ENCODE data around the gene ITGAL.
A peak's percentile ranks its signal among the peaks of the same experiment; 100 is the strongest.
"Not testable (repeated sequence)": the region's sequence is repeated elsewhere in the genome, so short reads cannot be mapped to it uniquely, and the experiment has no call there.

The ITGAL gene

GRCh38 chr16:30472328-30472942 lies at the start of gene ITGAL:
Gene ITGAL, plus strand, starts transcription at chr16:30472742. Its CDS starts 96 bp downstream, at chr16:30472838.
- DNase-seq (ENCODE audit: low spot score): no peak

- no peak for DNase-seq (ENCODE audit: low spot score)
Measured at GRCh38 chr16:30428055-30428454, 44.5 kb upstream of the ITGAL start.

DNA sequence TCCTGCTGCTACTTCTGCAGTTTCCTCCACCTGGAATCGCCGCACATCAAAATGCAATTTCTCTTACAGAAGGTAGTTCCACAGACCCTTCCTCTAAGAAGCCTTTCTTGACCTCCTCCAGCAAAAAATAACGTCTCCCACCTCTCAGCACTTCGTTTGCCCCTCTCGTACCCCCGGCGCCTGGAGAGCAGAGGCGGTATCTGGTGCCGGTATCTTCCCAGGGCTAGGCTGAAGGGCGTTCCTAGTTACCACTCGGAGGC lies 43.2 kb upstream of the ITGAL start:
- no peak for DNase-seq (ENCODE audit: low spot score)

- DNase-seq (ENCODE audit: low spot score): peak; percentile 95
Measured at GRCh38 chr16:30429678-30430427, 42.7 kb upstream of the ITGAL start, which contains the start of gene DCTPP1. Gene DCTPP1, minus strand, starts transcription at chr16:30430030. Its CDS starts 50 bp downstream, at chr16:30429980.

- peak; percentile 20 for DNase-seq (ENCODE audit: low spot score)
Measured at GRCh38 chr16:30430428-30430970, 42.0 kb upstream of the ITGAL start.

DNA sequence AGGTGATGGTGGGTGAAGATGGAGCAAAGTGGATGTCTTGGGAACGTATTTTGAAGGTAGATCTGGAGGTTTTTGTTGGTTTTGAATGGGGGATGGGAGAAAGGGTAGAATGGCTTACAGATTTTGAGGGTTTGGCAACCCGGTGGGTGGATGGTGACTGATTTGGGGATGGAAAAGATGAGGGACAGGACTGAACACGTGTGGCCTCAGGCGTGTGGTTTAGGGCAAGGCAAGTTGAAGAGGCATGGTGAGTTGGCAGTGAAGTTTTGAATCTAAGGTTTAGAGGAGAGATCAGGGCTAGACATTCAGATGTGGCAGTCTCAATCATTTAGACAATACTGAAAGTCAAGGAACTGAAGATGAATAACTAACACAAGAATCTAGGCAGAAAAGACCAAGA lies 37.7 kb upstream of the ITGAL start:
- DNase-seq (ENCODE audit: low spot score): no peak

GRCh38 chr16:30437511-30438046 lies 35.0 kb upstream of the ITGAL start:
- no peak for DNase-seq (ENCODE audit: low spot score)

DNA sequence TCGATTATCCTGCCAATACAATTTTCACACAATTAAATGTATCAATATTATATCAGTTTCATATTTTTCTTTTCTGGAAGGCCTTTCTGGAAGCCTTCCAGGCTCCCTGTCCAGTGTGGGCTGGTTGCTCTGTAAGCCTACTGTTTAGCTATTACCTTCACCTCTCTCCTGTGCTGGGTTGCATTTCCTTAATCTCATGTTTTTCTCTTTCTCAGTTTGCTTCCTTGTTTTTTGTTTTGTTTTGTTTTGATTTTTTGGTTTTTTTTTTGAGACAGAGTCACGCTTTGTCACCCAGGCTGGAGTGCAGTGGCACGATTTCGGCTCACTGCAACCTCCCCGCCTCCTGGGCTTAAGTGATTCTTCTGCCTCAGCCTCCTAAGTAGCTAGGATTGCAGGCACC lies 33.7 kb upstream of the ITGAL start:
- DNase-seq (ENCODE audit: low spot score): no peak

GRCh38 chr16:30439720-30440348 lies 32.7 kb upstream of the ITGAL start:
- no peak for DNase-seq (ENCODE audit: low spot score)

DNA sequence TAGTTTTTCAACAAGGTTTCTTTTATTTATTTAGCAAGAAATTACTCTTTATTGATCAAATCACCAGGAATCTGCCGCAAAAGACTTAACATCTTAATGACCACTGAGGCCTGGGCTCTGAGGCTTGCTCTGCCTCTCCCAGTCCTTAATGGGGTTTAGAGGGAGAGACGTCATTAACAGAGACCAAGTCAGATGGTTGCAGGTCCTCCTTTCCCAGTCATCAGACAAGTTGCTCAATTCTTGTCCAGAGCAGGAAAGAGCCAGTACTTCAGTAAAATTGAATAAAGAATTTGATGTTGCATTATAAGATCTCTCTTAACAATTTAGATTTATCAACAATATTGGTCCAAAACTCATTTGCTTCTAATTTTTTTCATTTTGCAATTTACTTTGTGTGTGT lies 28.9 kb upstream of the ITGAL start:
- no peak for DNase-seq (ENCODE audit: low spot score)

- DNase-seq (ENCODE audit: low spot score): no peak
Measured at GRCh38 chr16:30444231-30445148, 28.1 kb upstream of the ITGAL start.

GRCh38 chr16:30445149-30445407 lies 27.5 kb upstream of the ITGAL start:
- DNase-seq (ENCODE audit: low spot score): no peak

GRCh38 chr16:30445408-30446202 lies 26.9 kb upstream of the ITGAL start, which contains the start of gene SEPHS2:
Gene SEPHS2, minus strand, starts transcription at chr16:30445874. Its CDS starts 147 bp downstream, at chr16:30445727.
- DNase-seq (ENCODE audit: low spot score): peak; percentile 95

DNA sequence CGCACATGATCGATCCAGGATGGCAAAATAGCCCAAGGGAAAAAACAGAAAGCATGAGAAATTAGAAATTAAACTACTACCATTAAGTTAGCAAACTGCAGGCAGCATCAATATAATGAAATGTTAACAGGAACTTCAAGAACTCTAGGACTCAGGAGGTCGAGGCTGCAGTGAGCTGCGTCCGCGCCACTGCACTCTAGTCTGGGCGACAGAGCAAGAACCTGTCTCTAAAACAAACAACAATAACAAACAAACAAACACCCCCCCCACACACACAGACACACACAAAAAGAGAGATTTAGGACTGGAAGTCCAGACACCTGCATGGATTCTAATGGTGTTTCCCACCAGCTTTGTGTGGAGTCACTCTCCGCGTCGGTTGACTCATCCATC lies 26.3 kb upstream of the ITGAL start:
- no peak for DNase-seq (ENCODE audit: low spot score)

- no peak for DNase-seq (ENCODE audit: low spot score)
Measured at GRCh38 chr16:30447512-30448226, 24.9 kb upstream of the ITGAL start.

- no peak for DNase-seq (ENCODE audit: low spot score)
Measured at GRCh38 chr16:30449116-30449435, 23.5 kb upstream of the ITGAL start.

DNA sequence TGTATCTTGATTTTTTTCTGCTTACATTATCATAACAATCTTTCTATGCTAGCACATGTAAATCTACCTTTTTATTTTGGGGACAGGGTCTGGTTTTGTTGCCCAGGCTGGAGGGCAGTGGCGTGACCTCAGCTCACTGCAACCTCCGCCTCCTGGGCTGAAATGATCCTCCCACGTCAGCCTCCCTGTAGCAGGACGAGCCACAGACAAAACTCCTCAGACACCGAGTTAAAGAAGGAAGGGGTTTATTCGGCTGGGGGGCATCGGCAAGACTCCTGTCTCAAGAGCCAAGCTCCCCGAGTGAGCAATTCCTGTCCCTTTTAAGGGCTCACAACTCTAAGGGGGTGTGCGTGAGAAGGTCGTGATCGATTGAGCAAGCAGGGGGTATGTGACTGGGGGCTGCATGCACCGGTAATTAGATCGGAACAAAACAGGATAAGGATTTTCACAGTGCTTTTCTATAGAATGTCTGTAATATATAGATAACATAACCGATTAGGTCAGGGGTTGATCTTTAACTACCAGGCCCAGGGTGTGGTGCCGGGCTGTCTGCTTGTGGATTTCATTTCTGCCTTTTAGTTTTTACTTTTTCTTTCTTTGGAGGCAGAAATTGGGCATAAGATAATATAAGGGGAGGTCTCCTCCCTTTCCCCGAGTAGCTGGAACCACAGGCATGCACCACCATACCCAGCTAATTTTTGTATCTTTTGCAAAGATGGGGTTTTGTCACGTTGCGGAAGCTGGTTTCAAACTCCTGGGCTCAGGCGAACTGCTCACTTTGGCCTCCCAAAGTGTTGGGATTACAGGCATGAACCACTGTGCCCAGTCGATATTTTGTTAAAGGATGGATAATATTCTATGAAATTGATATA lies 19.6 kb upstream of the ITGAL start:
- not testable (repeated sequence) for DNase-seq (ENCODE audit: low spot score)

GRCh38 chr16:30456302-30456701 lies 16.2 kb upstream of the ITGAL start:
- DNase-seq (ENCODE audit: low spot score): no peak

DNA sequence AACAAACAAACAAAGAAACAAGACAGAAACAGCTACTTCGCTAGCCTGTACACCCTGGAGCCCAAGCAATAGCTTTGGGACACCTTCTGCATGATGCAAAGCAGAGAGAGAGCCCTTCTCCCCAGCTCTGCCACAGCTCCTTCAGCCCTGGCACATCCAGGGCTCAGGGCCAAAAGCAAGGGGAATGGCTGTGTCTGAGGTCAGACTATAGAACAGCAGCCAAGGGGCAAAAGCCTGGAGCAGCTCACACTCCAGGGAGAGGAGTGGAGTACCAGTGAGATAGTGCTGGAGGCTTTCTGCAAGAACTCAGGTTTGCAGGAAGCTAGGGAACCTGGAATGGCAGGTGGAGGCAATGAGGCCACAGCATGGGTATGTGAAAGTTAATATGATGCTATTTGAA lies 15.3 kb upstream of the ITGAL start:
- no peak for DNase-seq (ENCODE audit: low spot score)

All from AG20443 (cell line).